PC-3 (cell line): Measurements from ENCODE around the gene SVIL. TPM values are rescaled to one million over a fixed set of nuclear protein-coding genes. Genes with fewer than 3 reads are reported as not detected.
A peak's percentile ranks its signal among the peaks of the same experiment; 100 is the strongest.

ENCODE experiments used
- ATAC-seq: fragments of 200-7000 bp; cut with Tn5 transposase; 2 replicates; pipeline ENCODE4 v1.9.1; 2020; ENCODE audit warnings: mild to moderate bottlenecking, moderate library complexity
- BruUV-seq: library from RNA; stranded (reverse); fragments of 400-500 nt; replicated peaks from 2 replicates; lab custom pipeline; 2021; lab: Mats Ljungman, UMichigan
- CTCF ChIA-PET: fragments of 300-600 bp; sonication (Branson Sonifier 250); formaldehyde crosslinking; loops from one replicate; lab custom pipeline; 2022; ENCODE audit warnings: antibody characterized with exemption; lab: Charles Lee
- POLR2A ChIA-PET: fragments of 300-600 bp; sonication (Branson Sonifier 250); formaldehyde crosslinking; loops from one replicate; lab custom pipeline; 2022; ENCODE audit warnings: antibody characterized with exemption; ENCODE audit not compliant: unreplicated experiment; lab: Charles Lee
- DNase-seq: peaks from one replicate; pipeline ENCODE4 v3.0.0-alpha.2; 2015
- H2AFZ ChIP-seq: fragments of 300-600 bp; sonication (generic); 2 replicates; pipeline ENCODE4 v1.6.0; 2016; ENCODE audit warnings: antibody characterized with exemption, low read length
- H3F3A ChIP-seq: fragments of 300-600 bp; sonication (generic); one replicate; pipeline ENCODE4 v1.6.0; 2017; ENCODE audit warnings: antibody characterized with exemption, low read length, control low read depth, mild to moderate bottlenecking; ENCODE audit not compliant: unreplicated experiment
- H3K27ac ChIP-seq: fragments of 300-600 bp; sonication (generic); 2 replicates; pipeline ENCODE4 v1.5.1; 2016; ENCODE audit warnings: mild to moderate bottlenecking, low read length
- H3K27me3 ChIP-seq: fragments of 300-600 bp; sonication (generic); 2 replicates; pipeline ENCODE4 v1.6.1; 2016; ENCODE audit warnings: low read length, mixed read lengths
- H3K36me3 ChIP-seq: fragments of 300-600 bp; sonication (generic); 2 replicates; pipeline ENCODE4 v1.6.1; 2016; ENCODE audit warnings: low read depth, mixed run types, low read length, mixed read lengths
- H3K4me1 ChIP-seq: fragments of 300-600 bp; sonication (generic); 2 replicates; pipeline ENCODE4 v1.5.1; 2016; ENCODE audit warnings: low read length; ENCODE audit not compliant: insufficient read depth
- H3K4me2 ChIP-seq: fragments of 300-600 bp; sonication (generic); 2 replicates; pipeline ENCODE4 v1.6.0; 2016; ENCODE audit warnings: low read length
- H3K4me3 ChIP-seq: fragments of 300-600 bp; sonication (generic); 2 replicates; pipeline ENCODE4 v1.5.1; 2016; ENCODE audit warnings: mild to moderate bottlenecking, low read length, mixed read lengths
- H3K79me2 ChIP-seq: fragments of 300-600 bp; sonication (generic); 2 replicates; pipeline ENCODE4 v1.6.1; 2017; ENCODE audit warnings: low read length, mixed read lengths
- H3K9ac ChIP-seq: fragments of 300-600 bp; sonication (generic); 2 replicates; pipeline ENCODE4 v1.6.0; 2016; ENCODE audit warnings: mild to moderate bottlenecking, low read length
- H3K9me2 ChIP-seq: fragments of 300-600 bp; sonication (generic); replicated peaks from 2 replicates; pipeline ENCODE4 v1.6.1; 2016; ENCODE audit warnings: mixed run types, low read length, mixed read lengths
- H3K9me3 ChIP-seq: fragments of 300-600 bp; sonication (generic); 2 replicates; pipeline ENCODE4 v1.6.1; 2016; ENCODE audit warnings: low read length, mixed read lengths
- H4K20me1 ChIP-seq: fragments of 300-600 bp; sonication (generic); 2 replicates; pipeline ENCODE4 v1.6.1; 2016; ENCODE audit warnings: low read length, mixed read lengths
- EZH2 ChIP-seq: fragments of 300-600 bp; sonication (generic); IDR thresholded peaks from one replicate; pipeline ENCODE4 v1.6.1; 2017; ENCODE audit warnings: antibody characterized with exemption, mild to moderate bottlenecking, low read length; ENCODE audit not compliant: unreplicated experiment
- EZH2phosphoT487 ChIP-seq: fragments of 300-600 bp; sonication (generic); IDR thresholded peaks from 2 replicates; pipeline ENCODE4 v1.6.1; 2018; ENCODE audit warnings: mild to moderate bottlenecking, antibody characterized with exemption, low read length, borderline replicate concordance
- intact Hi-C: fragments of 100-400 bp; cut with micrococcal nuclease; formaldehyde crosslinking; loops from 2 replicates; pipeline ENCODE4 v1.9.0; 2023
- total RNA-seq: library from RNA; depleted of rRNA; stranded (reverse); fragments of >200 nt; gene quantifications from 2 replicates; pipeline ENCODE4 v1.2.3, GENCODE V29; 2014
- TF ChIP-seq, protein P1 (sequence below): fragments of 300-600 bp; sonication (generic); conservative IDR thresholded peaks from 2 replicates; pipeline ENCODE4 v1.5.1; 2017; ENCODE audit warnings: antibody characterized with exemption, low read depth, mild to moderate bottlenecking, low read length

The SVIL gene
- total RNA-seq, 1 experiment from 2014 or later = 19.2 TPM

DNA sequence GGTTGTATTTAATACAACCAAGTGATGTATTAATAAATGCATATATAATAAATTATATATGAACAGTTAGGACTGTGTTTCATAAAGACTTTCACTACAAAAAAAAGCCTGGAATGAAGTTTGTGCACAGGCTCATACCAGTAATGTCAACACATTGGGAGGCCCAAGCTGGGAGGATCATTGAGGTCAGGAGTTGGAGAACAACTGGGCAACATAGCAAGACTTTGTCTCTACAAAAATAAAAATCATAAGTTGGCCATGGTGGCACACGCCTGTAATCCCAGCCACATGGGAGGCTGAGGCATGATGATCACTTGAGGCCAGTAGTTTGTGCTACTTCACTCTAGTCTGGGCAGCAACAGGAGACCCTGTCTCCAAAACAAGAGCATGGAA lies 15.8 kb upstream of the SVIL start:
- no peaks in the 10 kb centered on the region for H3K27me3 ChIP-seq
- H3K36me3 ChIP-seq = no peaks in the 10 kb centered on the region; the same call in 1 of the 2 replicates
- H3K9me2 ChIP-seq = no peaks in the 10 kb centered on the region
- H3K4me1 ChIP-seq = peaks cover 36% of the 10 kb centered on the region
- no peak overlapping the region for H3K27ac ChIP-seq
- H4K20me1 ChIP-seq = no peaks in the 10 kb centered on the region
- H3K4me3 ChIP-seq = no peak overlapping the region
- H3K9me3 ChIP-seq = no peaks in the 10 kb centered on the region
- peaks cover 27% of the 10 kb centered on the region for H3K79me2 ChIP-seq
- DNase-seq = no peak
- ChIA-PET POLR2A (no interaction called here), CTCF (no interaction called here)
- BruUV-seq = no TSS peak
- no peak overlapping the region for H3K4me2 ChIP-seq
- H3F3A ChIP-seq = no peaks in the 10 kb centered on the region
- no peak overlapping the region for H3K9ac ChIP-seq
- no peak overlapping the region for H2AFZ ChIP-seq
- ATAC-seq = no peak
- TF ChIP-seq, protein P1, sequence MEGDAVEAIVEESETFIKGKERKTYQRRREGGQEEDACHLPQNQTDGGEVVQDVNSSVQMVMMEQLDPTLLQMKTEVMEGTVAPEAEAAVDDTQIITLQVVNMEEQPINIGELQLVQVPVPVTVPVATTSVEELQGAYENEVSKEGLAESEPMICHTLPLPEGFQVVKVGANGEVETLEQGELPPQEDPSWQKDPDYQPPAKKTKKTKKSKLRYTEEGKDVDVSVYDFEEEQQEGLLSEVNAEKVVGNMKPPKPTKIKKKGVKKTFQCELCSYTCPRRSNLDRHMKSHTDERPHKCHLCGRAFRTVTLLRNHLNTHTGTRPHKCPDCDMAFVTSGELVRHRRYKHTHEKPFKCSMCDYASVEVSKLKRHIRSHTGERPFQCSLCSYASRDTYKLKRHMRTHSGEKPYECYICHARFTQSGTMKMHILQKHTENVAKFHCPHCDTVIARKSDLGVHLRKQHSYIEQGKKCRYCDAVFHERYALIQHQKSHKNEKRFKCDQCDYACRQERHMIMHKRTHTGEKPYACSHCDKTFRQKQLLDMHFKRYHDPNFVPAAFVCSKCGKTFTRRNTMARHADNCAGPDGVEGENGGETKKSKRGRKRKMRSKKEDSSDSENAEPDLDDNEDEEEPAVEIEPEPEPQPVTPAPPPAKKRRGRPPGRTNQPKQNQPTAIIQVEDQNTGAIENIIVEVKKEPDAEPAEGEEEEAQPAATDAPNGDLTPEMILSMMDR = no peak
- TF ChIP-seq EZH2 = no peak
- TF ChIP-seq EZH2phosphoT487 = no peak
- intact Hi-C loops = no loop called here

DNA sequence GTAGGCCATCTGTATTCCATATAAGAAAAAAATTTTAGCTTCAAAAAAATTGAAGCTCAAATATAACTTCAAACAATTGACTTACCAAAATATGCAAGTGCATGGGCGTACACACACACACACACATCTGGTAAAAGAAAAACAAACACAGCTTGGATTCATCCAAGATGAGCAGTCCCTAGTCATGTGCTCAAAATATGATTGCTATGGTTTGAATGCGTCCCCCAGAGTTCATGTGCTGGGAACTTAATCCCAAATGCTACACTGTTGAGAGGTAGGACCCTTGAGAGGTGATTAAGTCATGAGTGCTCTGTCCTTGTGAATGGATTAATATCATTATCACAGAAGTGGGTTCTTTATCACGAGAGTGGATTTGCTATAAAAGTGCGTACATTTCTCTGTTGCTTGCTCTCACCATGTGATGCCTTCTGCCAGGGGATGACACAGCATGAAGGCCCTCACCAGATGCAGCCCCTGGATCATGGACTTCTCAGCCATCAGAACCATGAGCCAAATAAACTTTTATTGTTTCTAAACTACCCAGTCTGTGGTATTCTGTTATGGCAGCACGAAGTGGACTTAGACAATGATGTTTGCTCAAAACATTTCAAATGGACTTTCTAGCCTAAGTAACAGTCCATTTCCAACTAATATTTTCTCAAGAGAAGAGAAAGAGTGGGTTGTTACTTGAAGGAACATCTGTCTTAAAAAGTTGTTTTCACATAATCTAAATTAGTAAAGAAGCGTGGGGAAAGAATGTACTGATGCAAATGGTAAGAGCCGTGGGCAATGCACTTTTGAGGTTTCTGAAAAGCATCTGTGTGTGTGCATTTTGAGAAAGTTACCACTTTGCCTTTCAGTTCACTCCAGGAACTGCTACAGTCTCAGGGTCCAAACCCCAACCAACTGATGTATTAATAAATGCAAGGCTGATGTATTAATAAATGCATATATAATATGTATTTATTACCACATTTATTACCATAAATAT lies 15.1 kb upstream of the SVIL start:
- Histone ChIP-seq H3K27me3 (no peaks in the 10 kb centered on the region), H3K79me2 (peaks cover 33% of the 10 kb centered on the region), H4K20me1 (no peaks in the 10 kb centered on the region), H3K27ac (no peak overlapping the region), H3F3A (no peaks in the 10 kb centered on the region), H3K4me3 (no peak overlapping the region), H2AFZ (no peak overlapping the region), H3K9ac (no peak overlapping the region), H3K4me2 (no peak overlapping the region), H3K9me3 (no peaks in the 10 kb centered on the region), H3K9me2 (no peaks in the 10 kb centered on the region), H3K36me3 (no peaks in the 10 kb centered on the region; the same call in 1 of the 2 replicates), H3K4me1 (peaks cover 37% of the 10 kb centered on the region)
- ATAC-seq = no peak
- intact Hi-C loops = no loop called here
- POLR2A ChIA-PET = no interaction called here
- TF ChIP-seq EZH2 (no peak), EZH2phosphoT487 (no peak)
- TF ChIP-seq, protein P1 = no peak
- no peak for DNase-seq
- CTCF ChIA-PET = no interaction called here
- no TSS peak for BruUV-seq

DNA sequence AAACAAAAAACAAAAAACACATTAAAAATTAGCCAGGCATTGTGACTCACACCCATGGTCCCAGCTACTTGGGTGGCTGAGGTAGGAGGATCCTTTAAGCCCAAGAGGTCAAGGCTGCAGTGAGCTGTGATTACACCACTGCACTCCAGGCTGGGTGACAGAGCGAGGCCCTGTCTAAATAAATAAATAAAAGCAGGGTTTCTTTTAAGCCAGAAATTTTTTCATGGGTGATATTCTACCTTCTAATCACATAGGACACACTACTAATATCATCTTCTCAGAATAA lies 14.2 kb upstream of the SVIL start:
- Histone ChIP-seq H3K9me3 (no peaks in the 10 kb centered on the region), H4K20me1 (no peaks in the 10 kb centered on the region), H3K4me2 (no peak overlapping the region), H3F3A (no peaks in the 10 kb centered on the region), H3K4me1 (peaks cover 37% of the 10 kb centered on the region), H2AFZ (no peak overlapping the region), H3K27me3 (no peaks in the 10 kb centered on the region), H3K36me3 (no peaks in the 10 kb centered on the region; the same call in 1 of the 2 replicates), H3K9ac (no peak overlapping the region), H3K4me3 (no peak overlapping the region), H3K79me2 (peaks cover 36% of the 10 kb centered on the region), H3K9me2 (no peaks in the 10 kb centered on the region), H3K27ac (peak overlapping the region; percentile 25; the same call in 1 of the 2 replicates)
- POLR2A ChIA-PET = no interaction called here
- no TSS peak for BruUV-seq
- DNase-seq = peak; percentile 29
- CTCF ChIA-PET = no interaction called here
- intact Hi-C loops = no loop called here
- TF ChIP-seq EZH2phosphoT487 = no peak
- TF ChIP-seq EZH2 = no peak
- TF ChIP-seq, protein P1 = no peak
- ATAC-seq = no peak
